ENCODE data around the gene TIGD1.
"Not testable (repeated sequence)": the region's sequence is repeated elsewhere in the genome, so short reads cannot be mapped to it uniquely, and the experiment has no call there.

The TIGD1 gene

GRCh38 chr2:232581725-232582124 is 31.4 kb upstream of the TIGD1 start:
- Histone ChIP-seq H3K27me3 (ENCODE audit: insufficient read depth, low read length) (no peaks in the 10 kb centered on the region), H3K4me3 (ENCODE audit: low read length) (no peak overlapping the region), H3K36me3 (ENCODE audit: insufficient read depth, low read length) (peaks cover 47% of the 10 kb centered on the region), H3K4me1 (ENCODE audit: insufficient read depth, low read length) (no peaks in the 10 kb centered on the region; the same call in 1 of the 2 replicates), H3K9me3 (ENCODE audit: insufficient read depth, low read depth, low read length) (no peaks in the 10 kb centered on the region), H3K9ac (ENCODE audit: low read depth, low read length) (no peak overlapping the region), H3K27ac (ENCODE audit: low read depth, low read length) (no peak overlapping the region)

GRCh38 chr2:232580648-232580981 is 30.3 kb upstream of the TIGD1 start:
- H3K9ac ChIP-seq (ENCODE audit: low read depth, low read length): no peak overlapping the region
- no peaks in the 10 kb centered on the region for H3K9me3 ChIP-seq (ENCODE audit: insufficient read depth, low read depth, low read length)
- no peak overlapping the region for H3K27ac ChIP-seq (ENCODE audit: low read depth, low read length)
- H3K4me3 ChIP-seq (ENCODE audit: low read length): no peak overlapping the region
- no peaks in the 10 kb centered on the region for H3K4me1 ChIP-seq (ENCODE audit: insufficient read depth, low read length)
- WGBS: 97% methylated on average over 6 of the region's 6 CpGs
- H3K27me3 ChIP-seq (ENCODE audit: insufficient read depth, low read length): no peaks in the 10 kb centered on the region
- peaks cover 53% of the 10 kb centered on the region for H3K36me3 ChIP-seq (ENCODE audit: insufficient read depth, low read length)

- peaks cover 65% of the 10 kb centered on the region for H3K36me3 ChIP-seq (ENCODE audit: insufficient read depth, low read length)
- H3K9me3 ChIP-seq (ENCODE audit: insufficient read depth, low read depth, low read length): no peaks in the 10 kb centered on the region
- no peak overlapping the region for H3K4me3 ChIP-seq (ENCODE audit: low read length)
- H3K27me3 ChIP-seq (ENCODE audit: insufficient read depth, low read length): no peaks in the 10 kb centered on the region
- 92% methylated on average over 2 of the region's 2 CpGs for WGBS
- no peak overlapping the region for H3K9ac ChIP-seq (ENCODE audit: low read depth, low read length)
- no peak overlapping the region for H3K27ac ChIP-seq (ENCODE audit: low read depth, low read length)
- H3K4me1 ChIP-seq (ENCODE audit: insufficient read depth, low read length): no peaks in the 10 kb centered on the region
Observed at GRCh38 chr2:232578626-232579025, 28.3 kb upstream of the TIGD1 start.

- H3K4me3 ChIP-seq (ENCODE audit: low read length): no peak overlapping the region
- H3K27me3 ChIP-seq (ENCODE audit: insufficient read depth, low read length): no peaks in the 10 kb centered on the region
- H3K4me1 ChIP-seq (ENCODE audit: insufficient read depth, low read length): no peaks in the 10 kb centered on the region
- peaks cover 69% of the 10 kb centered on the region for H3K36me3 ChIP-seq (ENCODE audit: insufficient read depth, low read length)
- H3K27ac ChIP-seq (ENCODE audit: low read depth, low read length): no peak overlapping the region
- H3K9ac ChIP-seq (ENCODE audit: low read depth, low read length): no peak overlapping the region
- H3K9me3 ChIP-seq (ENCODE audit: insufficient read depth, low read depth, low read length): no peaks in the 10 kb centered on the region
- 90% methylated on average over 2 of the region's 2 CpGs for WGBS
Observed at GRCh38 chr2:232577841-232578240, 27.5 kb upstream of the TIGD1 start.

- no peak overlapping the region for H3K9ac ChIP-seq (ENCODE audit: low read depth, low read length)
- H3K9me3 ChIP-seq (ENCODE audit: insufficient read depth, low read depth, low read length): no peaks in the 10 kb centered on the region
- H3K36me3 ChIP-seq (ENCODE audit: insufficient read depth, low read length): peaks cover 71% of the 10 kb centered on the region
- WGBS: 86% methylated on average over 2 of the region's 2 CpGs
- H3K27me3 ChIP-seq (ENCODE audit: insufficient read depth, low read length): no peaks in the 10 kb centered on the region
- no peaks in the 10 kb centered on the region for H3K4me1 ChIP-seq (ENCODE audit: insufficient read depth, low read length)
- no peak overlapping the region for H3K4me3 ChIP-seq (ENCODE audit: low read length)
- no peak overlapping the region for H3K27ac ChIP-seq (ENCODE audit: low read depth, low read length)
Observed at GRCh38 chr2:232576995-232577394, 26.6 kb upstream of the TIGD1 start.

- Histone ChIP-seq H3K4me3 (ENCODE audit: low read length) (no peak overlapping the region), H3K9ac (ENCODE audit: low read depth, low read length) (no peak overlapping the region), H3K4me1 (ENCODE audit: insufficient read depth, low read length) (no peaks in the 10 kb centered on the region), H3K36me3 (ENCODE audit: insufficient read depth, low read length) (peaks cover 65% of the 10 kb centered on the region), H3K27me3 (ENCODE audit: insufficient read depth, low read length) (no peaks in the 10 kb centered on the region), H3K27ac (ENCODE audit: low read depth, low read length) (no peak overlapping the region), H3K9me3 (ENCODE audit: insufficient read depth, low read depth, low read length) (no peaks in the 10 kb centered on the region)
- WGBS: 100% methylated on average over 1 of the region's 1 CpG
Observed at GRCh38 chr2:232575404-232575746, 25.0 kb upstream of the TIGD1 start.

GRCh38 chr2:232574674-232575403 is 24.5 kb upstream of the TIGD1 start:
- WGBS: 96% methylated on average over 5 of the region's 5 CpGs
- Histone ChIP-seq H3K4me1 (ENCODE audit: insufficient read depth, low read length) (no peaks in the 10 kb centered on the region), H3K4me3 (ENCODE audit: low read length) (no peak overlapping the region), H3K36me3 (ENCODE audit: insufficient read depth, low read length) (peaks cover 71% of the 10 kb centered on the region), H3K9me3 (ENCODE audit: insufficient read depth, low read depth, low read length) (no peaks in the 10 kb centered on the region), H3K27ac (ENCODE audit: low read depth, low read length) (no peak overlapping the region), H3K9ac (ENCODE audit: low read depth, low read length) (no peak overlapping the region), H3K27me3 (ENCODE audit: insufficient read depth, low read length) (no peaks in the 10 kb centered on the region)

GRCh38 chr2:232573771-232574435 is 23.5 kb upstream of the TIGD1 start:
- Histone ChIP-seq H3K9ac (ENCODE audit: low read depth, low read length) (no peak overlapping the region), H3K27me3 (ENCODE audit: insufficient read depth, low read length) (no peaks in the 10 kb centered on the region)
- 93% methylated on average over 8 of the region's 8 CpGs for WGBS

GRCh38 chr2:232573042-232573441 is 22.7 kb upstream of the TIGD1 start:
- no peak overlapping the region for H3K27ac ChIP-seq (ENCODE audit: low read depth, low read length)
- peaks cover 79% of the 10 kb centered on the region for H3K36me3 ChIP-seq (ENCODE audit: insufficient read depth, low read length)
- no peaks in the 10 kb centered on the region for H3K9me3 ChIP-seq (ENCODE audit: insufficient read depth, low read depth, low read length)
- no peaks in the 10 kb centered on the region for H3K4me1 ChIP-seq (ENCODE audit: insufficient read depth, low read length)
- H3K9ac ChIP-seq (ENCODE audit: low read depth, low read length): no peak overlapping the region
- no peak overlapping the region for H3K4me3 ChIP-seq (ENCODE audit: low read length)
- no peaks in the 10 kb centered on the region for H3K27me3 ChIP-seq (ENCODE audit: insufficient read depth, low read length)

More at GRCh38 chr2:232573771-232574435, 23.5 kb upstream of the TIGD1 start:
- Histone ChIP-seq H3K9me3 (ENCODE audit: insufficient read depth, low read depth, low read length) (no peaks in the 10 kb centered on the region), H3K36me3 (ENCODE audit: insufficient read depth, low read length) (peaks cover 76% of the 10 kb centered on the region), H3K4me1 (ENCODE audit: insufficient read depth, low read length) (no peaks in the 10 kb centered on the region), H3K4me3 (ENCODE audit: low read length) (no peak overlapping the region), H3K27ac (ENCODE audit: low read depth, low read length) (no peak overlapping the region)

GRCh38 chr2:232571026-232571474 is 20.7 kb upstream of the TIGD1 start:
- H3K4me3 ChIP-seq (ENCODE audit: low read length): no peak overlapping the region
- H3K27me3 ChIP-seq (ENCODE audit: insufficient read depth, low read length): no peaks in the 10 kb centered on the region
- H3K9me3 ChIP-seq (ENCODE audit: insufficient read depth, low read depth, low read length): no peaks in the 10 kb centered on the region
- no peak overlapping the region for H3K27ac ChIP-seq (ENCODE audit: low read depth, low read length)
- no peak overlapping the region for H3K9ac ChIP-seq (ENCODE audit: low read depth, low read length)
- H3K4me1 ChIP-seq (ENCODE audit: insufficient read depth, low read length): no peaks in the 10 kb centered on the region
- peaks cover 85% of the 10 kb centered on the region for H3K36me3 ChIP-seq (ENCODE audit: insufficient read depth, low read length)
- 94% methylated on average over 7 of the region's 7 CpGs for WGBS

GRCh38 chr2:232570481-232570880 is 20.1 kb upstream of the TIGD1 start:
- H3K27me3 ChIP-seq (ENCODE audit: insufficient read depth, low read length); H3K4me1 ChIP-seq (ENCODE audit: insufficient read depth, low read length); H3K4me3 ChIP-seq (ENCODE audit: low read length); H3K9ac ChIP-seq (ENCODE audit: low read depth, low read length); H3K9me3 ChIP-seq (ENCODE audit: insufficient read depth, low read depth, low read length); H3K27ac ChIP-seq (ENCODE audit: low read depth, low read length): not testable (repeated sequence)
- WGBS: 97% methylated on average over 5 of the region's 6 CpGs
- peaks cover 90% of the 10 kb centered on the region for H3K36me3 ChIP-seq (ENCODE audit: insufficient read depth, low read length)
